Right lobe of liver (tissue), 4 donors: ENCODE measurements around the gene CRB1.

ENCODE experiments used
- CTCF ChIP-seq, 4 donors: fragments of 200-600 bp in 3 of 4; fragments of 450-650 bp in 1 of 4; IDR thresholded peaks; one replicate each; pipeline versions ENCODE4 v1.5.1 to v1.8.0; 2016 to 2022; ENCODE audit warnings: antibody characterized with exemption in 4 of 4, mild to moderate bottlenecking in 2 of 4
- POLR2A ChIP-seq: fragments of 450-650 bp; IDR thresholded peaks from one replicate; pipeline ENCODE4 v1.6.1; 2017; ENCODE audit warnings: antibody characterized with exemption, mild to moderate bottlenecking
- donor health status: DM: no; HTN: no; CAD: no.
- donor health status: DM: no; HTN: no; CAD: no.
- donor health status: DM: no; HTN: yes; CAD: no.

DNA sequence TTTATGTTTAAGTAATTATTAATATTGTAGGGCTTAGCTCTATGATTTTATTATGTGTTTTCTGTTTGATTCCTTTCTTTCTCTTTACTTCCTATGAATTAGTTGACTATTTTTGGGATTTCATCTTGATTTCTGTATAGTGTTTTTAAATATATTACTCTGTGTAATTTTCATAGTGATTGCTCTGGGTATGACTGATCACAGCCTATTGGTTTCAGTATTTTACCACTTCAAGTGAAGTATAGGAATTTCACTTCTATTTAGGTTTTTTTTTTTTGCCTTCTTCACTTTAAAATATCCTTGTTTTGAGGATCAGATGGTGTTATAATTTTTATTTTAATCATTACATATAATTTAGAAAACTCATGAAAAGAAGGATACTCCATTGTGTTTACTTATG, 94.8 kb downstream of the CRB1 start:
- TF ChIP-seq POLR2A, result no peak
- TF ChIP-seq CTCF (IDR thresholded peaks at IDR 0.05), result no peak
